ENCODE measurements around the gene SPINK9. TPM values are rescaled to one million over a fixed set of nuclear protein-coding genes. Genes with fewer than 3 reads are reported as not detected.

SPINK9 gene
- total RNA-seq, 2 donors from 2014 or later, result not detected

Other genes with a start within 250 kb of the SPINK9 start
- gene SPINK14, start 167.0 kb upstream of the SPINK9 start, total RNA-seq, result not detected
- not detected for gene SPINK6, start 132.5 kb upstream of the SPINK9 start, total RNA-seq
- gene MARCOL, start 97.0 kb upstream of the SPINK9 start, total RNA-seq, result not detected
- not detected for gene SPINK13, start 66.8 kb upstream of the SPINK9 start, total RNA-seq
- gene SPINK7, start 23.1 kb upstream of the SPINK9 start, total RNA-seq, result not detected
- 10 to 100 TPM; 62.8 to 68.5 TPM for gene FBXO38, start 48.4 kb downstream of the SPINK9 start, total RNA-seq

Data from activated T-cell treated with anti-CD3 and anti-CD28 coated beads, Interleukin-2, amount 50 U/mL, for 72 hours (primary cell).